Measurements from ENCODE around the gene ILKAP. TPM values are rescaled to one million over a fixed set of nuclear protein-coding genes. Genes with fewer than 3 reads are reported as not detected.

ILKAP gene
- total RNA-seq, 1 donor from 2014 or later = 22.6 TPM

DNA sequence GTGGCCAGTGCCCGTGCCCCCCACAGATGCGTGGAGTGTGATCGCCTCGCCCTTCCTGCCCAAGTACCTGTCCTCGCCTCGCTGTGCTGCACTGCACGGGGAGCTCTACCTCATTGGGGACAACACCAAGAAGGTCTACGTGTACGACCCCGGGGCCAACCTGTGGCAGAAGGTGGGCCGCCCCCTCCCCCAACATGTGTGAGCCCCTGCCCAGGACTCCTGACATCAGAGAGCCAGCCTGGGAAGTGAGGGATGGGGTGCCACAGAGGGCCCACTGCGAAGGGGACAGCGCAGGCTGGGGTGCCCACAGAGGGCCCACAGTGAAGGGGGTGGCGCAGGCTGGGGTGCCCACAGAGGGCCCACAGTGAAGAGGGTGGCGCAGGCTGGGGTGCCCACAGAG, 54.5 kb downstream of the ILKAP start:
- Histone ChIP-seq H3K9me3 (no peaks in the 10 kb centered on the region), H3K4me3 (no peak overlapping the region), H3K36me3 (peaks cover 12 to 14% of the 10 kb centered on the region in 2 donors), H3K27ac (no peak overlapping the region), H3K27me3 (no peaks in the 10 kb centered on the region), H3K4me1 (peaks cover 0 to 2% of the 10 kb centered on the region in 2 donors)
- TF ChIP-seq, protein P1, sequence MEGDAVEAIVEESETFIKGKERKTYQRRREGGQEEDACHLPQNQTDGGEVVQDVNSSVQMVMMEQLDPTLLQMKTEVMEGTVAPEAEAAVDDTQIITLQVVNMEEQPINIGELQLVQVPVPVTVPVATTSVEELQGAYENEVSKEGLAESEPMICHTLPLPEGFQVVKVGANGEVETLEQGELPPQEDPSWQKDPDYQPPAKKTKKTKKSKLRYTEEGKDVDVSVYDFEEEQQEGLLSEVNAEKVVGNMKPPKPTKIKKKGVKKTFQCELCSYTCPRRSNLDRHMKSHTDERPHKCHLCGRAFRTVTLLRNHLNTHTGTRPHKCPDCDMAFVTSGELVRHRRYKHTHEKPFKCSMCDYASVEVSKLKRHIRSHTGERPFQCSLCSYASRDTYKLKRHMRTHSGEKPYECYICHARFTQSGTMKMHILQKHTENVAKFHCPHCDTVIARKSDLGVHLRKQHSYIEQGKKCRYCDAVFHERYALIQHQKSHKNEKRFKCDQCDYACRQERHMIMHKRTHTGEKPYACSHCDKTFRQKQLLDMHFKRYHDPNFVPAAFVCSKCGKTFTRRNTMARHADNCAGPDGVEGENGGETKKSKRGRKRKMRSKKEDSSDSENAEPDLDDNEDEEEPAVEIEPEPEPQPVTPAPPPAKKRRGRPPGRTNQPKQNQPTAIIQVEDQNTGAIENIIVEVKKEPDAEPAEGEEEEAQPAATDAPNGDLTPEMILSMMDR (IDR thresholded peaks at IDR 0.05) = no peak
- DNase-seq (ENCODE audit: low spot score in 2 of 2) = no peak
- intact Hi-C loops (cut with DNase I) = loop anchor here (10.0 kb wide), 1 partner anchor 294 kb away; the partner anchor contains the start of gene RAMP1

GRCh38 chr2:238146884-238147544, 56.5 kb downstream of the ILKAP start:
- TF ChIP-seq, protein P1 (IDR thresholded peaks at IDR 0.05) = no peak
- peaks cover 14 to 18% of the 10 kb centered on the region in 2 donors for H3K36me3 ChIP-seq
- H3K4me3 ChIP-seq = no peak overlapping the region
- H3K9me3 ChIP-seq = no peaks in the 10 kb centered on the region
- no peak for DNase-seq (ENCODE audit: low spot score in 2 of 2)
- no peak overlapping the region for H3K27ac ChIP-seq
- no peaks in the 10 kb centered on the region for H3K27me3 ChIP-seq
- intact Hi-C loops (cut with DNase I) = loop anchor here (10.0 kb wide), 1 partner anchor 292 kb away; the partner anchor contains the start of gene RAMP1
- H3K4me1 ChIP-seq = peaks cover 8 to 19% of the 10 kb centered on the region in 2 donors

GRCh38 chr2:238145851-238146250, 57.6 kb downstream of the ILKAP start:
- Histone ChIP-seq H3K4me1 (peaks cover 11 to 30% of the 10 kb centered on the region in 2 donors), H3K27ac (no peak overlapping the region), H3K27me3 (no peaks in the 10 kb centered on the region), H3K36me3 (peaks cover 12 to 14% of the 10 kb centered on the region in 2 donors), H3K9me3 (no peaks in the 10 kb centered on the region), H3K4me3 (no peak overlapping the region)
- TF ChIP-seq, protein P1 (IDR thresholded peaks at IDR 0.05) = no peak
- intact Hi-C loops (cut with DNase I) = loop anchor here (10.0 kb wide), 1 partner anchor 291 kb away; the partner anchor contains the start of gene RAMP1
- DNase-seq (ENCODE audit: low spot score in 2 of 2) = no peak

DNA sequence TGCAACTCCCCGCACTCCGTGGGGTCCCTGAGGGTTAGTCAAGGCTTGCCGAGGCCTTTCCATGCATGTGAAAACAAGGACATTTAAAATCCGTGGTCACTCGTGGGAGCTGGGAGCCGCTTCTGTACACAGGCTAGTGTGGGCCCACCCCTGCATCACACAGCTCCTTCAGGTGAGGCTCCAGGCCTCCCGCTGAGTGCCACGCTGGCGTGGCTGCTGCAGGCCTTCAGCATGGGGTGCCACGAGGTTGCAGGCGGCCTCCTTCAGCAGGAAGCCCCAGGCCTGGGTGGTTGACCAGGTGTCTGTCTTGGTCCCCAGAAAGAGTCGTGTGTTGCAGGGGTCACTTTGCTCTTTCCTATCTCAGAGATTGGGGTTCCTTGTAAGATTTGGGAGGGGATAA, 58.4 kb downstream of the ILKAP start:
- no peaks in the 10 kb centered on the region for H3K9me3 ChIP-seq
- peaks cover 11 to 31% of the 10 kb centered on the region in 2 donors for H3K4me1 ChIP-seq
- H3K4me3 ChIP-seq = no peak overlapping the region
- intact Hi-C loops (cut with DNase I) = loop anchor here (10.0 kb wide), 1 partner anchor 290 kb away; the partner anchor contains the start of gene RAMP1
- no peak for DNase-seq (ENCODE audit: low spot score in 2 of 2)
- no peaks in the 10 kb centered on the region for H3K27me3 ChIP-seq
- peaks cover 10 to 13% of the 10 kb centered on the region in 2 donors for H3K36me3 ChIP-seq
- TF ChIP-seq, protein P1 (IDR thresholded peaks at IDR 0.05) = no peak
- H3K27ac ChIP-seq = peak overlapping the region in 1 of 2 donors; percentile 73

GRCh38 chr2:238144262-238144661, 59.2 kb downstream of the ILKAP start:
- no peaks in the 10 kb centered on the region for H3K9me3 ChIP-seq

More at GRCh38 chr2:238144262-238144661, 59.2 kb downstream of the ILKAP start:
- H3K27me3 ChIP-seq = no peaks in the 10 kb centered on the region
- H3K4me3 ChIP-seq = no peak overlapping the region
- peak overlapping the region; percentile 69 to 73 for H3K27ac ChIP-seq
- TF ChIP-seq, protein P1 (IDR thresholded peaks at IDR 0.05) = no peak
- H3K4me1 ChIP-seq = peaks cover 16 to 31% of the 10 kb centered on the region in 2 donors
- peaks cover 10 to 13% of the 10 kb centered on the region in 2 donors for H3K36me3 ChIP-seq
- intact Hi-C loops (cut with DNase I) = loop anchor here (10.0 kb wide), 1 partner anchor 289 kb away; the partner anchor contains the start of gene RAMP1
- DNase-seq (ENCODE audit: low spot score in 2 of 2) = no peak

Measured in ascending aorta (tissue), 2 donors.